VCaP (cell line): ENCODE data around the gene MARCHF2.

Source experiments
- H3K27ac ChIP-seq: fragments of 450-650 bp; 2 replicates; pipeline ENCODE4 v1.5.1; 2017
- TF ChIP-seq, protein P1 (sequence below): fragments of 450-650 bp; conservative IDR thresholded peaks from 2 replicates; pipeline ENCODE4 v1.5.1; 2017; ENCODE audit warnings: mild to moderate bottlenecking, moderate library complexity

Gene MARCHF2

DNA sequence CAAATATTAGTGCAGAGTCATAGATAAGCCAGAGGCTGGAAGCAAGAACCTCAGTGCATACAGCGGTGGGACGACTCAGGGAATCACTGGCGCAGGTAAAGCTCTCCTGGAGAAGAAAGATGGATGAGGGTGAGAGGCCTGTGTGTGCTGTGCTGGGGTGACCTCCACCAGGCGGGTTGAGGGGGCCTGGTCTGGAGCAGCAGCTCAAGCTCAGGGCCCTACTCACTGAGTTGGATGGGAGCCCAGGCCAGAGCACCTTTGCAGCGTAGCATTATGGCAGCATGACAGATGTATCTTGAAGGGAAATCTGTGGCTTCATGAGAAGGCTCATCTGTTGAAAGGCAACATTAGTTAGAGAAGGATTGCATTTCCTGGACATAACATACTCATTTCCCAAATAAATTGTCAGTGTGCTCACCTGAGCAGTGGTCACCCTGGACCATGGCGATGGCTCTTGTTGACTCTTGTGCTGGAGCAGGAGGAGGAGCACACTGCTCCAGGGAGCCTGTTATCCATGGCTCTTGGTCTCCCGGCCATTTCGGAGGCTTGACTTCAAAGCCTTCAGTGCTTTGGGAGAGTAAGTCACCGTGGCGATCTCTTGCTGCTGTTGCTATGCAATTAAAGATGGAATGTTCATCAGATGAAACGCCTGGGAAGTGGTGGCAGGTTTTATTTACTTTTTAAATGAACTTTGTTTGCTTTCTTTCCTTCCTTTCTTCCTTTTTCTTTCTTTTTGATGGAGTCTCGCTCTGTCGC lies 56.7 kb downstream of the MARCHF2 start:
- TF ChIP-seq, protein P1, sequence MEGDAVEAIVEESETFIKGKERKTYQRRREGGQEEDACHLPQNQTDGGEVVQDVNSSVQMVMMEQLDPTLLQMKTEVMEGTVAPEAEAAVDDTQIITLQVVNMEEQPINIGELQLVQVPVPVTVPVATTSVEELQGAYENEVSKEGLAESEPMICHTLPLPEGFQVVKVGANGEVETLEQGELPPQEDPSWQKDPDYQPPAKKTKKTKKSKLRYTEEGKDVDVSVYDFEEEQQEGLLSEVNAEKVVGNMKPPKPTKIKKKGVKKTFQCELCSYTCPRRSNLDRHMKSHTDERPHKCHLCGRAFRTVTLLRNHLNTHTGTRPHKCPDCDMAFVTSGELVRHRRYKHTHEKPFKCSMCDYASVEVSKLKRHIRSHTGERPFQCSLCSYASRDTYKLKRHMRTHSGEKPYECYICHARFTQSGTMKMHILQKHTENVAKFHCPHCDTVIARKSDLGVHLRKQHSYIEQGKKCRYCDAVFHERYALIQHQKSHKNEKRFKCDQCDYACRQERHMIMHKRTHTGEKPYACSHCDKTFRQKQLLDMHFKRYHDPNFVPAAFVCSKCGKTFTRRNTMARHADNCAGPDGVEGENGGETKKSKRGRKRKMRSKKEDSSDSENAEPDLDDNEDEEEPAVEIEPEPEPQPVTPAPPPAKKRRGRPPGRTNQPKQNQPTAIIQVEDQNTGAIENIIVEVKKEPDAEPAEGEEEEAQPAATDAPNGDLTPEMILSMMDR = no peak
- no peak overlapping the region for H3K27ac ChIP-seq

DNA sequence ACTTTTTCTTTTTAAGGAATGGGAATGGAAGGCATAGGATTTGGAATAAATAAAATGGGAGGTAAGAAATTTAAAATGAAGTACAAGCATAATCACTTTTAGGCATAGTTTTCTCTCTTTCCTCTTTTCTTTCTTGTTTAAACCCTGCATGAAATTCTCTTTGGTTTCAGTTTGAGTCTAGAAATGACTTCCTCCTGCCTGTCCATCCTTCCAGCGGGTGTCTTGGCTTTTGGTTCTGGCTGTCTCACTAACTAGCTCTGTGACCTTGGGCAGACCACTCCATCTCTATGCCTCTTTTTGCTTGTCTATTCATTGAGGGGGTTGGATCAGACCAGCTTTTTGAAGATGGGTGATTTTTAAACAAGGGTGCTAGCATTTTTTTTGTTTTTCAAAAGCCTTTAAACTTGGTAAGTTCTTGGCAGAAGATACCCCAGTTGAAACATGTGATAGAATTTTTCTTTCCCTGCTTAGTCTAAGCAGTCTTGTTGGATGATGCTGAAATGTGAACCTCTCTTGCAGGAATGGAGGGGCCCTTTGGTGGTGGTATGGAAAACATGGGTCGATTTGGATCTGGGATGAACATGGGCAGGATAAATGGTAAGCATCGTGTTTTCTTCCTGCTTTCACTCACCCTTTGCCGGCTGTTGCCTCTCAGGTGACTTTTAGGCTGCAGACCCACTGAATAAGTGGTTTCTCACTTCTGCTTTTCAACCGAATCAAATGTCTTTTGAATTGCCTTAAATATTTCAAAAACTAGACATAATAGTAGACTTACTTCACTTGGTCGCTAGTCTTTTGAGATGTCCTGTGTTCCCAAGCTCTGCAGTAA lies 60.8 kb downstream of the MARCHF2 start:
- no peak overlapping the region for H3K27ac ChIP-seq
- TF ChIP-seq, protein P1 = no peak

DNA sequence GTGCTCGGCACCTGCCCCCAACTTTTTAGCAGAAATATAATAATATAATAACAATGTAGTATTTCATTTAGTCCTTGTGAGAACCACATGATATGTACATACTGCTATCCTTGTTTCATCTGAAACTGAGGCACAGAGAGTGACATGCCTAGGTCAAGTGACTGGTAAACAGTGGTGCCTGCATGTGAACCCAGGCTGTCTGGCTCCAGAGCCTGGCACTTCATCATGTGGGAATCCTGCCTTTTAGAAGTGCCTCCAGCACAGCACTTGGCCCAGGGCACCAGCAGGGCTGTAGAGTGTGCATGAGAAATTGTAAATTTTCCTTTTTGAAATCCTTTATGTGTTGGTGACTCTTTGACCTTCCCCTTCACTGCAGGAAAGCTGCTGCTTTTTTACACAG lies 61.9 kb downstream of the MARCHF2 start:
- H3K27ac ChIP-seq = no peak overlapping the region
- TF ChIP-seq, protein P1 = no peak

DNA sequence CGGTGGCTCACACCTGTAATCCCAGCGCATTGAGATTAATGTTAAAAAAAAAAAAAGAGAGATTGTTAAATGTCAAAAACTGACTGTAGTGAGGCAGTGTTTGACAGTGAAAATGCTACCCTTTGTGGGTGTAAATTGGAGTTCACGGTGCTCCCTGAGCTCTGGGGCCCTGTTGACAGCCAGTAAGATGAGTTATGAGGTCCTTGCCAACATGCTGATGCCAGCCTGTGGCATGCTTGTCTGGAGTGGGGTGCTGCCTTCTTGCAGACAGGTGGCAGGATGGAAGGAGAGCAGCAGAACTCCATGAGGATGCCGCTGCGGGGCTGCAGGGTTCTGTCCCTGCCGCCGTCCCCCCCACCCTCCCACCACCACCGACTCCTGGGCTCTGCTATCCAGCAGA lies 63.4 kb downstream of the MARCHF2 start:
- TF ChIP-seq, protein P1 = no peak
- H3K27ac ChIP-seq = no peak overlapping the region

DNA sequence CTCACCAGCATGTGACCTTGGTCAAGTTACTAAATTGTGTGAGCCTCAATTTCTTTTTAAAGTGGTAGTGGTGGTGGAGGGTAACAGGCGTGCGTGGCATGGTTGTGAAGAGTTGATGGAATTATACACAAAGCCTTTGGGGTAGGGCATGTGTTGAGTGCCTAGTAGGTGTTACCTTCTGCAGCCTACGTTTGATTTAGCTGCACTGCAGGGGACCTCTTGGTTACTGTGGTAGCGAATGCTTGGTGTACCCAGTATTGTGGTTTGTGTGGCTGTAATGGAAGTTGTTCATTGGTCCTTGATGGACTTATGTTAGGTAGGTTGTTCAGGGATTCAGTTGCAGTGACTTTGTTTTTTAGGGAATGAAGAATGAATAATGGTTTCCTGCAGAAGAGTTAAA lies 64.8 kb downstream of the MARCHF2 start:
- H3K27ac ChIP-seq = no peak overlapping the region
- TF ChIP-seq, protein P1 = no peak

DNA sequence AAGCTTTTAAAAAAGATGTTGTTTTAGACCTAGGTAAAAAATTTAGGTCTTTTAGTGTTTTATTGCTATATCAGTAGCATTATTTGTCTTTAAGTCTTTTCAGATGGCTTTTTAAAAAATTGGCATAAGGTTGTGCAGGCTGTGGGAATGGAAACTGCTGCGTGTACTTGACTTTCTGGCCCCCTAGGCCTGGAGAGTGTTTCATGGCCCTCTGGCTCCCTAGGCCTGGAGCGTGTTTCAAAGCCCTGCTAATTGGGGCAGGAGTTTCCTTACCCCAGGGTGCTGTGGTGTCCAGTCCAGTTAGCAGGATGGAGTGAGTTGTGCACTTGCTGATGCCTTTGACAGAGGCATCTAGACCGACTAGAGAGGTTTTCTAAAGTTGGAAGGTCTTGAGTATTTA lies 65.5 kb downstream of the MARCHF2 start:
- TF ChIP-seq, protein P1 = no peak
- no peak overlapping the region for H3K27ac ChIP-seq

DNA sequence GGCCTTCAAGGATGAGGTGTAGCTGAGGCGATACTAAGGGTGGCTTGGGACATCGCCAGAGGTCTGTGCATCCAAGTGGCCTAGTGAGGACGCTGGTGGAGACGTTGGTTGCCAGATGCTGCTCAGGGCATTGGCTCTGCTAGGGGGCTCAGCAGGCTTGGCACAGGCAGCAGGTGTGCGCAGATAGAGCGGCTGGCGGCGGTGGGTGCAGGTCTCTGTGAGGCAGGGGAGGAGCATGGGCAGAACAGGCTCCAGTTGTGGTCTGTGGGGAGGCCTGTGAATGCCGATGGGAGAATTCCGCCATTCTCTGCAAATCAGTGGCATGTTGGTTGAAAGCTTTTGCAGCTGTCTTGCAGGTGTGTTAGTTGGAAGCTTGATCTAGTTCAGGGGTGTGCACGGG lies 68.1 kb downstream of the MARCHF2 start:
- H3K27ac ChIP-seq = no peak overlapping the region
- TF ChIP-seq, protein P1 = no peak
